Natural killer cell treated with Interleukin-12 subunit alpha and Interleukin-12 subunit beta and Interleukin-15 and Interleukin-18, amount 100 ng/mL, for 72 hours (primary cell): ENCODE measurements around the gene MED25. TPM values are rescaled to one million over a fixed set of nuclear protein-coding genes. Genes with fewer than 3 reads are reported as not detected.

Experiments used
- ATAC-seq, 2 donors: fragments of 150-1000 bp; cut with Tn5 transposase in 1 of 2; sonication (Bioruptor Pico), chemical (Tn5 transposase) in 1 of 2; 2 replicates each; pipeline ENCODE4 v1.10.0; 2021
- DNase-seq: peaks from one replicate; pipeline ENCODE4 v3.0.0; 2022; ENCODE audit warnings: low spot score
- H3K27ac Mint-ChIP-seq, 2 donors: 1 replicate in 1 of 2; 2 replicates in 1 of 2; pipeline ENCODE4 v1.8.0; 2022; ENCODE audit warnings: mixed read lengths in 2 of 2, mild to moderate bottlenecking in 1 of 2, moderate library complexity in 1 of 2
- H3K27me3 Mint-ChIP-seq, 2 donors: 1 replicate in 1 of 2; 2 replicates in 1 of 2; pipeline ENCODE4 v1.8.0; 2022; ENCODE audit warnings: mixed read lengths in 2 of 2
- H3K36me3 Mint-ChIP-seq: one replicate; pipeline ENCODE4 v1.8.0; 2022; ENCODE audit warnings: mixed read lengths
- H3K4me1 Mint-ChIP-seq, 2 donors: 1 replicate in 1 of 2; 2 replicates in 1 of 2; pipeline ENCODE4 v1.8.0; 2022; ENCODE audit warnings: low read depth in 2 of 2, mixed read lengths in 2 of 2, mild to moderate bottlenecking in 1 of 2
- H3K4me3 Mint-ChIP-seq: one replicate; pipeline ENCODE4 v1.8.0; 2022; ENCODE audit warnings: mixed read lengths
- H3K9me3 Mint-ChIP-seq: 2 replicates; pipeline ENCODE4 v1.8.0; 2022; ENCODE audit warnings: mixed read lengths
- total RNA-seq, 2 donors: library from RNA; stranded (reverse); gene quantifications; one replicate each; pipeline ENCODE4 v1.2.3, GENCODE V29; 2022

MED25 gene
- total RNA-seq, 2 donors from 2014 or later: 48.0 to 64.6 TPM

DNA sequence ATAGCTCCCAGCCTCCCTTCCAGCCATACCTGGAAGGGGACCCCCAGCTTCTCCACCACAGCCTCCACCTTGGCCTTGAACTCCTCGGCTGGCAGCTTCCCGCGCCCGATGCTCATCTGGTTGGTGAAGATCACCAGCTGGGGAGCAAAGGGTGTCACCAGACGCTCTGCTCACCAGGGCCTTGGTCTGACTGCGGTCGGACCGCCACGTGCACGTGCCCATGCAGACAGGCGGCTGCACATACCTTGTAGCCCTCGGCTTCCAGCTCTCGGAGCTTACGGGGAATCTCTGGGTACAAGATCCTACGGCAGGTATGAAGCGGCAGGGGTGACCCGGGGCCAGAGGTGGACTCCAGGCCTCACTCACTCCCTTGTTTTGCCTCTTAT, 45.8 kb downstream of the MED25 start:
- H3K27me3 Mint-ChIP-seq: no peaks in the 10 kb centered on the region
- H3K27ac Mint-ChIP-seq: no peak overlapping the region
- ATAC-seq (no peak), DNase-seq (no peak)
- no peaks in the 10 kb centered on the region for H3K9me3 Mint-ChIP-seq
- H3K36me3 Mint-ChIP-seq: no peaks in the 10 kb centered on the region
- H3K4me3 Mint-ChIP-seq: no peak overlapping the region
- H3K4me1 Mint-ChIP-seq: peaks cover 36 to 42% of the 10 kb centered on the region in 2 donors

DNA sequence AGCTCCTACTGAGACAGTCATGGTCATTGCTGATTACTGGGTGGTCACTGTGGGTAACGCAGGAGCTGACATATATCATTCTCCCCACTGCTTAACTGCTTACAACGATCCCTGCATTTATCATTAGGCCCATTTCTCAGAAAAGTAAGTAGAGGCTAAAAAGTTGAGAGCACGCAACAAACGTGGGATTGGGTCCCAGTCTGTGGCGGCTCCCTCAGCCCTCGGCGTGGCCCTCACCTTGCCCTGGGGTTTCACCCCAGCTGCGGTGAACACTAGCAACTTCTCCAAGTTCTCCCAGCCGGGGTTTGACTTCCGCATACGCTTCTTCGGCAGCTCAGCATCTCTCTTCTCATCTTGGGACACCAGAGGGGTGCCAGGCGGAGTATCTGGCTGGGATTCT, 46.8 kb downstream of the MED25 start:
- DNase-seq (no peak), ATAC-seq (no peak)
- Mint-ChIP-seq H3K4me3 (no peak overlapping the region), H3K4me1 (peaks cover 36 to 42% of the 10 kb centered on the region in 2 donors), H3K27me3 (no peaks in the 10 kb centered on the region), H3K9me3 (no peaks in the 10 kb centered on the region), H3K27ac (no peak overlapping the region), H3K36me3 (no peaks in the 10 kb centered on the region)

DNA sequence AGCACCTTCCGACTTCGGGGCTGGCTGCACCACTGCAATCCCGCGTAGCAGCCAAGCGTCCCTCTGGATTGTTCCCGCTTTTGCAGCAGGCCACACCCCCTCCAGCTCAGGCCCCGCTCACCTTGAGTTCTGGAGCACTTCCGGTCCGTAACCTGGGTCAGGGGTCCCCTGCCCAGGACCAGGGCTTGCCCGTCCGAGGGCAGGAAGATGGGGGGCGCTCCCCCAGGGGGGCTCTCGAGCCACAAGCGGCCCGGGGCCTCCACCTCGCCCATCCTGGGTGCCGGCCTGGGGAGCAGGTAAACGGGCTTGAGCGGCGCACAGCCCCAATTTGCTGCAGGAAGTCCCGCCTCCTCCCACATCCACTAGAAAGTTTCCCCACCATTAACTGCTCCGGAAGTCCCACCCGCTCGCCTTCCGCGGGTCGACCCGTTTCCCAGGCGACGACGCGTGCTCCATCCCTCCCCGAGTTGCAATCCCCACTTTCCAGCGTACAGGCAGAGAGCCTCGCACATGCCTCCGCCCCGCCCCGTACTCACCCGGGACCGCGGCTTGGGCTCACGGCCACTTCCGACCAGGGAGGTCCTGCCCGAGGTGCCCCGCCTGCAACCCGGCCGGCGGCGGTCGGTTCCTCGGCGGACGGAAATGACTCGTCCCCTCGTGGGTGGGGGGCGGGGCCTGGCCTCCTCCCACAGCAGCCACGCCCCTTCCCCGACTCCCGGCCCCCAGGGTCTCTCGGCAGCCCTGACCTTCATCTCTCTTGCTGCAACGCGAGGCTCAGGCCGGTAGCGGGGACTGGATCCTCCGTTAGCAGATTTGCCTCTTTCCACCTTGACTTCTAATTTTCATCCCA, 49.1 kb downstream of the MED25 start, which contains the start of gene PNKP:
Gene PNKP, minus strand, starts transcription at position 644 of the 850 bp plus-strand sequence. Its CDS starts 372 bp downstream, at position 272.
- Mint-ChIP-seq H3K9me3 (no peaks in the 10 kb centered on the region), H3K36me3 (no peaks in the 10 kb centered on the region), H3K4me3 (peak within 1 kb of the TSS; percentile 92), H3K27me3 (no peaks in the 10 kb centered on the region), H3K27ac (no peak within 1 kb of the TSS), H3K4me1 (peaks cover 46 to 51% of the 10 kb centered on the region in 2 donors)
- ATAC-seq: peak; percentile 74 to 79
- peak; percentile 97 for DNase-seq

DNA sequence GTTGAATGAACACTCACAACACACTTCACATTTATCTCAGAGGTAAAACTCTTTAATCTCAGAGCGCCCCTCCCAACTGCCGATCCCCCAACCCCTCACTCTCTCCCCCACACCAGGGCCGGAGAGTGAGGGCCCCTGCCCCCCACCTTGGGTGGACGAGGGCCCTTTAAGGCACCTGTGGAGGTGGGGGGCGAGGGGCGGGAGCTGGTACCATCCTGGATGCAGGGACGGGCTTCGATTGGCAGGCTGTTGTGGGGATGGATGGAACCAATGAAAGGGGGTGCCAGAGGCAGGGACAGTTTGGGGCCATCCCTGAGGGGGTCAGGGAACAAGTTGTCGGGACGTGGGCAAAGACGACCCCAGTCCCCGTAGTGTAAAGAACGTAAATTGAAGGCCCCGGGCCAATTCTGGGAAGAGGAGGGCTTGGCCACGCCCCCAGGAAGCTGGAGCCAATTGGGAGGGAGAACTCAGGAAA, 51.0 kb downstream of the MED25 start:
- ATAC-seq: peak in 1 of 2 donors; percentile 1
- H3K4me3 Mint-ChIP-seq: no peak overlapping the region
- H3K27ac Mint-ChIP-seq: no peak overlapping the region
- no peak for DNase-seq
- peaks cover 40 to 46% of the 10 kb centered on the region in 2 donors for H3K4me1 Mint-ChIP-seq
- H3K27me3 Mint-ChIP-seq: no peaks in the 10 kb centered on the region
- no peaks in the 10 kb centered on the region for H3K36me3 Mint-ChIP-seq
- no peaks in the 10 kb centered on the region for H3K9me3 Mint-ChIP-seq

DNA sequence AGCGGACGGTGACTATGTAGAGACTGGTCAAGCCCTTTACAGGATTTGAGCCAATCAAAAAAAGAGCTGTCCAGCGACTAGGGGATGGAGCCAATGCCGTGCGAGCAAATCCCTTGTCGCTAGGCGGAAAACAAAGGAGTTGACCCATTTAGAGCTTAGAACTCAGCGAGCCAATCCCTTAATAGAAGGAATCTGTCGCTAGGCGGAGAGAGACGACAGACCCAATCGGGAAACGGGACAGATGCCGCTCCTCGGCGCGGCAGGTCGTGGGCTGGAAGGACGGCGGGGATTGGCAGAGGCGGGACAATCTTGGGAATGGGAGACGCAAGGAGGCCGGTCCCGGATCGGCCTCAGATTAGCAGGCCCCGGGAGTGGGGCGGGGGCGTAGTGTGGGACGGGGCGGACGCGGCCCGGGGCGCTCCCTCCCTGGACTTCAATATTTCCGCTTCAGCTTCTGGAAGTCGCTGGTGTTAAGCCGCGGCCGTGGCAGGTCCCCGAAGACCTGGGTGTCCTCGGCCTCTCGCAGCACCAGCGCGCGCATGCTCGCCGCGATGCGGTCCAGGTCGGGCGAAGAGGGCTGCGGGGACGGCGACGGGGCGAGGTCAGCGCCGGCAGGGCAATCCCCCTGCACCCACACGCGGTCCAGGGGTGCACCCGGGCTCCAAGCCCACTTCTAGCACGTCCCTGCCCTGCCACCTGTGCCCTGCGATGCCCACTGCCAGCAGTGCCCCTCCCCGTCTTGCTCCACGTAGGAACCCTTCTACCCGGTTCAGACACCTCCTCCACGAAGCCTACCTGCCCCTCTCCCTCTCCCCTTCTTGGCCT, 51.6 kb downstream of the MED25 start:
- Mint-ChIP-seq H3K27me3 (no peaks in the 10 kb centered on the region), H3K36me3 (no peaks in the 10 kb centered on the region), H3K4me3 (no peak overlapping the region), H3K4me1 (peaks cover 34 to 39% of the 10 kb centered on the region in 2 donors), H3K27ac (no peak overlapping the region), H3K9me3 (no peaks in the 10 kb centered on the region)
- DNase-seq (peak; percentile 96), ATAC-seq (peak; percentile 88 to 90)

DNA sequence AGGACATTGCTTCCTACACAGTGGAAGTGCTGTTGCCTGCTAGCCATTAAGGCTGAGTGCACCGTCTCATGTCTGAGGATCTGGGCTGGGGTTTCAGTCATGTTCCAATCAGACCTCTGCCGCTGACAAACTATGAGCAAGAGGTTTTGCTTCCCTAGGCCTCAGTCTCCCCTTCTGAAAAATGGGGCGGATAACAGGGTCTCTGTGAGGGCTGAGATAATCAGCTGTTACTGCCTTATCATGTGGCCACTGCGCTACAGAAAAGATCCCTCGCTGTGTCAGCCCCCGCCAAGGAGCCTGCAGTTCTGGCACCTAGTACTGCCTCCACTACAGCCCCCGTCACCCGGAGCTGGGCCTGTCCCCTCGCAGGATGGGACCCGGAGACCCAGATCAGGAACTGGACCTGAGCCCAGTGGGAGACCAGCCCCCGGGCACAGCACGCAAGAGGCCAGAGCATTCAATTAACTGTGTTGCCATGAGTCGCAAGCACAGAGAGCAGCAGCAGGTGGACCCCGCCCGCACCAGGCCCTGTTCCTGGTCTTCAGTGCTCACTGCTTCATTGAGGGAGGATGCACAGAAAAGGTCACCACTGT, 52.3 kb downstream of the MED25 start:
- Mint-ChIP-seq H3K27me3 (no peaks in the 10 kb centered on the region), H3K9me3 (no peaks in the 10 kb centered on the region), H3K27ac (no peak overlapping the region), H3K36me3 (no peaks in the 10 kb centered on the region), H3K4me1 (peaks cover 36 to 41% of the 10 kb centered on the region in 2 donors), H3K4me3 (no peak overlapping the region)
- DNase-seq: no peak
- no peak for ATAC-seq

DNA sequence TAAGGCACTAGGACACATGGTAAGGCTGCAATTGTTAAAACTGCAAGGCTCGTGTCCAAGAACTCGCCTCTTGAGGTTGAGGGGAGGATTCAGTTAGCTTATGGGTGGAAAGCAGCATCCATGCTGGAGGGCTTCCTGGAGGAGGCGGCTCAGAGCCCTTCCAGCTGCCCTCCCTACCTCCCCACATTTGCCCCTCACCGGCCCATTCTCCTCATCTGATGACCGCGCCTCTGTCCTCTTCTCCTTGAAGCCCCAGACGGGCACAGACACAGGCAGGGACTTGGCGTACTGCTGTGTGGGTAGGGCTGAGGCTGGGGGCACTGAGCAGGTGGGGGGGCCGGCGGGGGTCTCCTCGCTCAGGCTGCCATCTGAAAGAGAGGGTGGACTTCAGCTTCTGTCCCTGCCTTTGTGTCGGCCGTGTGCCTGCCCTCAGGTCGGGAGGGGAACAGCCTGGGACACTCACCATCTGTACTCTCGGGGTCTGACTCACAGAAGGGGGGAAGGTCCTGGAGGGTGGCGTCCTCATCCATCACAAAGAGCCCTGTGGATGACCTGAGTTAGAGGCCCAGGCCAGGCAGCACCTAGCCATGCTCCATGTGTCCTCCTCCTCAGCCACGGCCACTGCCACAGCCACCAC, 53.4 kb downstream of the MED25 start:
- DNase-seq: no peak
- H3K9me3 Mint-ChIP-seq: no peaks in the 10 kb centered on the region
- peak overlapping the region; percentile 47 to 54 for H3K27ac Mint-ChIP-seq
- peaks cover 32 to 35% of the 10 kb centered on the region in 2 donors for H3K4me1 Mint-ChIP-seq
- no peaks in the 10 kb centered on the region for H3K27me3 Mint-ChIP-seq
- H3K36me3 Mint-ChIP-seq: no peaks in the 10 kb centered on the region
- no peak for ATAC-seq
- no peak overlapping the region for H3K4me3 Mint-ChIP-seq

DNA sequence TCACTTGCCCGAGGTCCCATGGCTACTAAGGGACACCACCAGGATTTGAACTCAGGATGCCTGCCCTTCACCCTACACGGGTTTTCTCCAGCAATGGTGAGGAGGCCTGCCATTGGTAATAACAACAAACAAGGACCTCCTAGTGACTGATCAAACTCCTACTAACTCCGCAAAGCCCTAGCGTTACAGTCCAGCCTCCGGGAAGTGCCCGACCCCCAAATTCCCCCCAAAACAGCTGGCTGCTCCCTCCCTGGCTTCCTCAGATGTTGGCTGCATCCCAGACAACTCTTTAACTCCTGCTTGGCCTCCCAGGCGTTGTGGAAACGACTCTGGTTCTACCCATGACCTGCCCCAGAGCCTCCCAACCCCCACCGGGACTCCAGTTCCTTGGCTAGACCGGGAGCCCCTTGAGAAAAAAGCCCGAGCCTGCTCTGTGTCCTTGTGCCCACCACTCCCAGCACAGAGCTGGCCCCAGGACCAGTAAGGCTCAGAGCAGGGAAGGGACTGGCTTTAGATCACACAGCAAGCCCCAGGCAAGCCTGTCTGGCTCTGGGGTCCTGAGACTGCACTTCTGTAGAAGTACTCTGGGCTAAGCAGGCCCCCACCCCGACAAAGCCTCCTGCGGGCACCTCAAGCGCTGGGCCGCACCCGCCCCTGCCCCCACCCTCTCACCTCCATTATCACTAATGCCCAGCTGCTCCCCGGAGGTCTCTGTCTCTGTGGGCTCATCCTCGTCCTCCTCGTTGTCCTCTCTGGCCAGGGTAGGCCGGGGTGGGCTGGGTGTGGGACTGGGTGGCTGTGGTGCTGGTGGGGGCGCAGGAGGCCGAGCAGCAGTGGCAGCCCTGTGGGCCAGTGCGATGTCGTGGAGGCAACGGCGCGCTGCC, 54.4 kb downstream of the MED25 start:
- Mint-ChIP-seq H3K9me3 (no peaks in the 10 kb centered on the region), H3K27me3 (no peaks in the 10 kb centered on the region), H3K4me3 (no peak overlapping the region), H3K4me1 (peaks cover 28 to 29% of the 10 kb centered on the region in 2 donors), H3K27ac (peak overlapping the region; percentile 47 to 54), H3K36me3 (no peaks in the 10 kb centered on the region)
- ATAC-seq: no peak
- no peak for DNase-seq

DNA sequence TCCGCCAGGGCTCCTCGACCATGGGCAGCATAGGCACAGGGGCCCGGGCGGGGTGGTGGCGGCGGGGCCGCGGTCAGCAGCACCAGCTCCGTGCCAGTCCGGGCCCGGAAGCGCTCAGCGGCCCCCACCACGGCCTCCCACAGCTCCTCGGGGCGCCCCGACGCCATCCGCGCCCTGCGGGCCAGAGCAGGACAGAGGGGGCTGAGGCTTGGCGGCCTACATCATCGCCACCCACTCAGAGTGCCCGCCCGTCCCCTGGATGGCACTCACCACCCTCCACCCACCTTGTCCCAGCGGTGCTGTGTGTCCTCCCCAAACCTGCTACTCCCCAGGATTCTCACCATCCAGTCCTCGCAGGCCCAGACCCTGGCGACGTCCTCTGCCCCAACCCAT, 55.0 kb downstream of the MED25 start:
- DNase-seq (no peak), ATAC-seq (no peak)
- peaks cover 26 to 27% of the 10 kb centered on the region in 2 donors for H3K4me1 Mint-ChIP-seq
- H3K36me3 Mint-ChIP-seq: no peaks in the 10 kb centered on the region
- H3K9me3 Mint-ChIP-seq: no peaks in the 10 kb centered on the region
- no peak overlapping the region for H3K4me3 Mint-ChIP-seq
- no peak overlapping the region for H3K27ac Mint-ChIP-seq
- H3K27me3 Mint-ChIP-seq: no peaks in the 10 kb centered on the region

DNA sequence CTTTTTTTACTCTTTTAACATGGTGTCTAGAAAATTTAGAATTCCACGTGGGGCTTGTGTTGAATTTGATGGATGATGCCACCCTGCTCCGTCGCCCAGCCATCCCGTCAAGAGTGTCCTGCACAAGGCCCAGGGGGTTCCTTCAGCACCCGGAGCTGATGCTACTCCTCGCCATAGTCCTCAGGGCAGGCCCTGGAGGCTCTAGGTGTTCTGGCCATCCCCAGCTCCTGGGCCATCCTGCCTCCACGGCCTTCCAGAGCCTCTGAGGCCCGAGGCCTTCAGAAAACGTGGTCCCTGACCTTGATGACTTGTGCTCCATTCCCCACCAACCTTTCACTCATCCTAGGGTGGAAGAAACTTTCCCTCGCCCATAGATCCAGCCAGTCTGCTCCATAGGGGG, 55.7 kb downstream of the MED25 start:
- no peak overlapping the region for H3K27ac Mint-ChIP-seq
- DNase-seq: no peak
- no peaks in the 10 kb centered on the region for H3K9me3 Mint-ChIP-seq
- ATAC-seq: no peak
- H3K36me3 Mint-ChIP-seq: no peaks in the 10 kb centered on the region
- H3K4me3 Mint-ChIP-seq: no peak overlapping the region
- H3K27me3 Mint-ChIP-seq: no peaks in the 10 kb centered on the region
- H3K4me1 Mint-ChIP-seq: peaks cover 30 to 32% of the 10 kb centered on the region in 2 donors

DNA sequence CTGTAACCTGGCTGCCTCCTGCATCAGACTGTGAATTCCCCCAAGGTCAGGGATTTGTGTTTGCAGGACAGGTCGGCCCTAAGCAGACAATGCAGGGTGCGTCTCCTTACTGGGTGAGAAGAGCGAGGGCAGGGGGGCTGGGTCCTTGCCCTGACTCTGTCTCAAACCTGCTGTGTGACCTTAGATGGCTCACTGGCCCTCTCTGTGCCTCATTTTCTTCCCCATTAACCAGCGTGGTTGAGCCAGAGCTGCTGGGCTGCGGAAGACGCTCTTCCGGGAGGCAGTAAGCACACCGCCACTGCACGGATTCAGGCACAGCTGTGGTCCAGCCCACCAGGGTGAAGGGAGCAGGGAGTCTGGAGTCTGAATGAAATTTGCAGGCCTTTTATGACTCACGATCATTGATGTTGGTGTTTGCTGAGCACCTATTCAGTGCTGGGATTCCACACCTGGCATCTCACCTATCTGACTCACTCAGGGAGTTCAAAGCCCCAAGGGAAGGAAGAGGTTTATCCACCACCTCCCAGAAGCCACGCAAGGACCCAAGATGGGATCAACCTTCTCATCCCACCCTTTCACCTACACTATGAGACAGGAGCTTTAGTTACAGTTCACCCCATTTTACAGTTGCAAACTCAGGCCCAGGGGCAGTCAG, 56.5 kb downstream of the MED25 start:
- Mint-ChIP-seq H3K27ac (no peak overlapping the region), H3K36me3 (no peaks in the 10 kb centered on the region), H3K4me1 (peaks cover 33 to 36% of the 10 kb centered on the region in 2 donors), H3K4me3 (no peak overlapping the region), H3K27me3 (no peaks in the 10 kb centered on the region), H3K9me3 (no peaks in the 10 kb centered on the region)
- DNase-seq (no peak), ATAC-seq (no peak)

DNA sequence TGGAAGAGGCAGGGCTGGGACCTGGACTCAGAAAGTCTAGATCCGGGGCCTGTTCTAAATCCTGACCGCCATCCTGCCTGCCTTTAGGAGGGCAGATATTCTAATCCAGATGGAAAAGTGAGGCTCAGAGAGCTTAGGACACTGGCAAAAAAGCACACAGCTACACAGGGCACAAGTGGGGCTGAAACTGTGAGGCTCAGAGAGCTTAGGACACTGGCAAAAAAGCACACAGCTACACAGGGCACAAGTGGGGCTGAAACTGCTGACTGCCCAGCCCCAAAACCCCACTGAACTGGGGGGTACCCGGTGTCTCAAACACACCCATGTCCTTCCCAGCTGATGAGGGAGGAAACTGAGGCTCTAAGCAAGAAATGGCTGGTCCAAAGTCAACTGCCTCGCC, 57.1 kb downstream of the MED25 start:
- no peak overlapping the region for H3K4me3 Mint-ChIP-seq
- ATAC-seq (no peak), DNase-seq (no peak)
- no peaks in the 10 kb centered on the region for H3K9me3 Mint-ChIP-seq
- peaks cover 31 to 34% of the 10 kb centered on the region in 2 donors for H3K4me1 Mint-ChIP-seq
- no peaks in the 10 kb centered on the region for H3K36me3 Mint-ChIP-seq
- no peak overlapping the region for H3K27ac Mint-ChIP-seq
- H3K27me3 Mint-ChIP-seq: no peaks in the 10 kb centered on the region
